ENCODE measurements around the gene AHNAK. TPM values are rescaled to one million over a fixed set of nuclear protein-coding genes. Genes with fewer than 3 reads are reported as not detected.

AHNAK gene
- total and polyA plus RNA-seq, 4 donors = 22.6 to 110 (median 38.1) TPM

- 75% methylated on average over 2 of the region's 2 CpGs for WGBS
- Histone ChIP-seq H3K9ac (ENCODE audit: low read depth in 1 of 2, low read length in 2 of 2) (no peak overlapping the region), H3K9me3 (ENCODE audit: control insufficient read depth in 4 of 4, low read length in 3 of 4) (no peaks in the 10 kb centered on the region), H3K4me1 (ENCODE audit: control insufficient read depth in 4 of 4, insufficient read depth in 4 of 4, low read length in 3 of 4) (peaks cover 0 to 5% (median 3%) of the 10 kb centered on the region in 4 donors), H3K27me3 (ENCODE audit: control insufficient read depth in 4 of 4, insufficient read depth in 4 of 4, low read length in 3 of 4) (no peaks in the 10 kb centered on the region), H3K4me3 (ENCODE audit: low read depth in 1 of 3, low read length in 3 of 3) (no peak overlapping the region), H3K27ac (ENCODE audit: low read depth in 1 of 2, low read length in 2 of 2) (no peak overlapping the region), H3K36me3 (ENCODE audit: control insufficient read depth in 4 of 4, insufficient read depth in 3 of 4, low read depth in 1 of 4, low read length in 3 of 4) (no peaks in the 10 kb centered on the region)
- DNase-seq (ENCODE audit: low spot score) = no peak
- TF ChIP-seq FOXA1 (IDR thresholded peaks at IDR 0.05) (no peak), ZBTB33 (IDR thresholded peaks at IDR 0.05) (no peak), HNF4G (IDR thresholded peaks at IDR 0.05) (no peak), NR2F2 (IDR thresholded peaks at IDR 0.05) (no peak), RAD21 (IDR thresholded peaks at IDR 0.05) (no peak), YY1 (IDR thresholded peaks at IDR 0.05) (no peak), GABPA (IDR thresholded peaks at IDR 0.05 in 1 of 2, conservative IDR thresholded peaks at IDR 0.05 in 1 of 2) (no peak), HNF4A (conservative IDR thresholded peaks at IDR 0.05) (no peak), CTCF (IDR thresholded peaks at IDR 0.05; ENCODE audit: low read depth, low read length, missing input control) (no peak), EGR1 (IDR thresholded peaks at IDR 0.05; ENCODE audit: low read depth in 2 of 2) (no peak), FOXA2 (IDR thresholded peaks at IDR 0.05) (no peak), ATF3 (IDR thresholded peaks at IDR 0.05) (no peak), MAX (IDR thresholded peaks at IDR 0.05) (no peak), TAF1 (conservative IDR thresholded peaks at IDR 0.05) (no peak), RXRA (IDR thresholded peaks at IDR 0.05) (no peak), JUND (IDR thresholded peaks at IDR 0.05) (no peak), SP1 (IDR thresholded peaks at IDR 0.05) (no peak), REST (IDR thresholded peaks at IDR 0.05) (no peak)
Measured at GRCh38 chr11:62468577-62468976, 78.0 kb downstream of the AHNAK start.
